ENCODE measurements around the gene JMJD1C.

JMJD1C gene

DNA sequence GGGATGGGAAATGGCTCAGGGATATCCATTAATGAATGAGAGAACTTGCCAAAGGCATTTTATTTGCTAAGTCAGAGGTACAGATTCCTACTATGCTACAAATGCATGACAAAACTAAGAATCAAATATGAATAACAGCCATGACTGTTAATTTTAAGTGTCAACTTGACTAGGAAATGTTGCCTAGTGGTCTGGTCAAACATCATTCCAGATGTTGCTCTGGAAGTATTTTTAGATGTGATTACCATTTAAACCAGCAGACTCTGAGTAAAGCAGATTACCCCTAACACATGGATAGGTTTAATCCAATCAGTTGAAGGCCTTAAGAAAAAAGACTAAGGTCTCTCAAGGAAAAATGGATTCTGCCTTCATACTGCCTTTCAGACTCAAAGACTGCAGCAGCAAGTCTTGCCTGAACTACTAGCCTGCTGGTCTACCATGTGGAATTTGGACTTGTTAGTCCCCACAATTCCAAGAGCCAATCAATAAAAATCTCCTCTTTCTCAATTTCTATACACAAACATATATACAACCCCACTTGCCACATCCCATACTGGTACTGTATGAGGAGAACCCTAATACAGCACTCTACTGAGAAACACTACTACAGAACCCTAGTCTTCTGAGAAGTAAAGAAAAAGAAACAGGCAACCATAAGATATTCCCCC, 213.5 kb downstream of the JMJD1C start:
- Histone ChIP-seq H3K27me3 (ENCODE audit: control insufficient read depth in 3 of 3, insufficient read depth in 3 of 3, low read depth in 1 of 3, low read length in 3 of 3) (no peaks in the 10 kb centered on the region), H3K18ac (ENCODE audit: low read length) (no peak overlapping the region), H3K14ac (ENCODE audit: low read length) (no peak overlapping the region), H3K9me3 (replicated peaks in 1 of 2; ENCODE audit: control insufficient read depth in 2 of 2, insufficient read depth in 1 of 2, low read depth in 1 of 2, low read length in 2 of 2) (peaks cover 0 to 6% of the 10 kb centered on the region in 2 donors), H4K8ac (ENCODE audit: low read depth, low read length) (no peak overlapping the region), H2BK12ac (ENCODE audit: low read length) (no peak overlapping the region), H2AK5ac (ENCODE audit: low read depth, low read length) (no peak overlapping the region), H4K91ac (ENCODE audit: low read depth, low read length, poor library complexity) (no peak overlapping the region), H2AFZ (ENCODE audit: low read length) (no peak overlapping the region), H3K27ac (replicated peaks; ENCODE audit: low read length) (no peak overlapping the region), H3K9ac (ENCODE audit: low read depth, low read length, poor library complexity) (no peak overlapping the region), H2BK15ac (ENCODE audit: low read length) (no peak overlapping the region), H2BK120ac (ENCODE audit: low read depth, low read length) (no peak overlapping the region), H3K79me1 (ENCODE audit: low read depth, low read length) (no peaks in the 10 kb centered on the region), H2BK5ac (ENCODE audit: low read length) (no peak overlapping the region), H3K36me3 (replicated peaks in 1 of 2; ENCODE audit: control insufficient read depth in 2 of 2, insufficient read depth in 2 of 2, low read length in 2 of 2) (peaks cover 0 to 44% of the 10 kb centered on the region in 2 donors), H3K4me1 (ENCODE audit: control insufficient read depth in 2 of 2, insufficient read depth in 1 of 2, low read depth in 1 of 2, low read length in 2 of 2) (no peaks in the 10 kb centered on the region), H3K4me2 (ENCODE audit: insufficient read depth, low read length, poor library complexity, severe bottlenecking) (no peak overlapping the region), H3K4me3 (ENCODE audit: low read length in 2 of 2) (no peak overlapping the region), H3K23ac (ENCODE audit: low read depth, low read length, poor library complexity) (no peak overlapping the region), H3K4ac (ENCODE audit: low read length) (no peak overlapping the region)
- no peak for DNase-seq (ENCODE audit: low spot score)

GRCh38 chr10:63250032-63250431, 215.7 kb downstream of the JMJD1C start:
- no peak overlapping the region for H2AFZ ChIP-seq (ENCODE audit: low read length)
- no peak overlapping the region for H2BK15ac ChIP-seq (ENCODE audit: low read length)
- peaks cover 0 to 31% of the 10 kb centered on the region in 2 donors for H3K36me3 ChIP-seq (replicated peaks in 1 of 2; ENCODE audit: control insufficient read depth in 2 of 2, insufficient read depth in 2 of 2, low read length in 2 of 2)
- no peak overlapping the region for H3K9ac ChIP-seq (ENCODE audit: low read depth, low read length, poor library complexity)
- H2AK5ac ChIP-seq (ENCODE audit: low read depth, low read length) = no peak overlapping the region
- H3K4me3 ChIP-seq (ENCODE audit: low read length in 2 of 2) = no peak overlapping the region
- H3K27ac ChIP-seq (replicated peaks; ENCODE audit: low read length) = no peak overlapping the region
- H3K9me3 ChIP-seq (replicated peaks in 1 of 2; ENCODE audit: control insufficient read depth in 2 of 2, insufficient read depth in 1 of 2, low read depth in 1 of 2, low read length in 2 of 2) = peaks cover 1 to 22% of the 10 kb centered on the region in 2 donors
- no peak overlapping the region for H3K23ac ChIP-seq (ENCODE audit: low read depth, low read length, poor library complexity)
- H4K91ac ChIP-seq (ENCODE audit: low read depth, low read length, poor library complexity) = no peak overlapping the region
- H3K14ac ChIP-seq (ENCODE audit: low read length) = no peak overlapping the region
- H3K18ac ChIP-seq (ENCODE audit: low read length) = no peak overlapping the region
- no peaks in the 10 kb centered on the region for H3K27me3 ChIP-seq (ENCODE audit: control insufficient read depth in 3 of 3, insufficient read depth in 3 of 3, low read depth in 1 of 3, low read length in 3 of 3)
- no peaks in the 10 kb centered on the region for H3K79me1 ChIP-seq (ENCODE audit: low read depth, low read length)
- no peak overlapping the region for H3K4me2 ChIP-seq (ENCODE audit: insufficient read depth, low read length, poor library complexity, severe bottlenecking)
- H3K4ac ChIP-seq (ENCODE audit: low read length) = no peak overlapping the region
- H2BK12ac ChIP-seq (ENCODE audit: low read length) = no peak overlapping the region
- no peak for DNase-seq (ENCODE audit: low spot score)
- no peaks in the 10 kb centered on the region for H3K4me1 ChIP-seq (ENCODE audit: control insufficient read depth in 2 of 2, insufficient read depth in 1 of 2, low read depth in 1 of 2, low read length in 2 of 2)
- no peak overlapping the region for H2BK120ac ChIP-seq (ENCODE audit: low read depth, low read length)
- WGBS, 2 donors (ENCODE audit: extremely low coverage in 2 of 2, insufficient read length in 2 of 2, insufficient replicate concordance in 1 of 2) = no CpG with 5 or more reads among the region's 2 CpGs
- no peak overlapping the region for H2BK5ac ChIP-seq (ENCODE audit: low read length)
- no peak overlapping the region for H4K8ac ChIP-seq (ENCODE audit: low read depth, low read length)

- Histone ChIP-seq H3K27ac (replicated peaks; ENCODE audit: low read length) (no peak overlapping the region), H2AK5ac (ENCODE audit: low read depth, low read length) (no peak overlapping the region), H3K4me1 (ENCODE audit: control insufficient read depth in 2 of 2, insufficient read depth in 1 of 2, low read depth in 1 of 2, low read length in 2 of 2) (no peaks in the 10 kb centered on the region), H2BK120ac (ENCODE audit: low read depth, low read length) (no peak overlapping the region), H3K18ac (ENCODE audit: low read length) (no peak overlapping the region), H4K8ac (ENCODE audit: low read depth, low read length) (no peak overlapping the region), H3K9ac (ENCODE audit: low read depth, low read length, poor library complexity) (no peak overlapping the region), H2BK15ac (ENCODE audit: low read length) (no peak overlapping the region), H4K91ac (ENCODE audit: low read depth, low read length, poor library complexity) (no peak overlapping the region), H2BK12ac (ENCODE audit: low read length) (no peak overlapping the region), H3K36me3 (replicated peaks in 1 of 2; ENCODE audit: control insufficient read depth in 2 of 2, insufficient read depth in 2 of 2, low read length in 2 of 2) (peaks cover 0 to 26% of the 10 kb centered on the region in 2 donors), H3K4me3 (ENCODE audit: low read length in 2 of 2) (no peak overlapping the region), H3K4me2 (ENCODE audit: insufficient read depth, low read length, poor library complexity, severe bottlenecking) (no peak overlapping the region), H2AFZ (ENCODE audit: low read length) (no peak overlapping the region), H3K23ac (ENCODE audit: low read depth, low read length, poor library complexity) (no peak overlapping the region), H3K27me3 (ENCODE audit: control insufficient read depth in 3 of 3, insufficient read depth in 3 of 3, low read depth in 1 of 3, low read length in 3 of 3) (no peaks in the 10 kb centered on the region), H2BK5ac (ENCODE audit: low read length) (no peak overlapping the region), H3K79me1 (ENCODE audit: low read depth, low read length) (no peaks in the 10 kb centered on the region), H3K9me3 (replicated peaks in 1 of 2; ENCODE audit: control insufficient read depth in 2 of 2, insufficient read depth in 1 of 2, low read depth in 1 of 2, low read length in 2 of 2) (peaks cover 1 to 26% of the 10 kb centered on the region in 2 donors), H3K14ac (ENCODE audit: low read length) (no peak overlapping the region), H3K4ac (ENCODE audit: low read length) (no peak overlapping the region)
- DNase-seq (ENCODE audit: low spot score) = no peak
- WGBS, 2 donors (ENCODE audit: extremely low coverage in 2 of 2, insufficient read length in 2 of 2, insufficient replicate concordance in 1 of 2) = no CpG with 5 or more reads among the region's 4 CpGs
Observed at GRCh38 chr10:63247771-63248170, 218.0 kb downstream of the JMJD1C start.

- no peak overlapping the region for H3K4me2 ChIP-seq (ENCODE audit: insufficient read depth, low read length, poor library complexity, severe bottlenecking)
- WGBS, 2 donors (ENCODE audit: extremely low coverage in 2 of 2, insufficient read length in 2 of 2, insufficient replicate concordance in 1 of 2) = no CpG with 5 or more reads among the region's 3 CpGs
- H3K27ac ChIP-seq (replicated peaks; ENCODE audit: low read length) = no peak overlapping the region
- H3K79me1 ChIP-seq (ENCODE audit: low read depth, low read length) = peaks cover 1% of the 10 kb centered on the region
- no peak overlapping the region for H4K8ac ChIP-seq (ENCODE audit: low read depth, low read length)
- no peak for DNase-seq (ENCODE audit: low spot score)
- H3K27me3 ChIP-seq (ENCODE audit: control insufficient read depth in 3 of 3, insufficient read depth in 3 of 3, low read depth in 1 of 3, low read length in 3 of 3) = no peaks in the 10 kb centered on the region
- no peak overlapping the region for H2BK120ac ChIP-seq (ENCODE audit: low read depth, low read length)
- no peaks in the 10 kb centered on the region for H3K4me1 ChIP-seq (ENCODE audit: control insufficient read depth in 2 of 2, insufficient read depth in 1 of 2, low read depth in 1 of 2, low read length in 2 of 2)
- no peak overlapping the region for H3K18ac ChIP-seq (ENCODE audit: low read length)
- H3K23ac ChIP-seq (ENCODE audit: low read depth, low read length, poor library complexity) = no peak overlapping the region
- H3K9ac ChIP-seq (ENCODE audit: low read depth, low read length, poor library complexity) = no peak overlapping the region
- H2AK5ac ChIP-seq (ENCODE audit: low read depth, low read length) = no peak overlapping the region
- no peak overlapping the region for H4K91ac ChIP-seq (ENCODE audit: low read depth, low read length, poor library complexity)
- no peak overlapping the region for H3K4me3 ChIP-seq (ENCODE audit: low read length in 2 of 2)
- no peak overlapping the region for H3K14ac ChIP-seq (ENCODE audit: low read length)
- H3K4ac ChIP-seq (ENCODE audit: low read length) = no peak overlapping the region
- no peak overlapping the region for H2BK12ac ChIP-seq (ENCODE audit: low read length)
- no peak overlapping the region for H2BK5ac ChIP-seq (ENCODE audit: low read length)
- H3K9me3 ChIP-seq (replicated peaks in 1 of 2; ENCODE audit: control insufficient read depth in 2 of 2, insufficient read depth in 1 of 2, low read depth in 1 of 2, low read length in 2 of 2) = peaks cover 1 to 26% of the 10 kb centered on the region in 2 donors
- H2BK15ac ChIP-seq (ENCODE audit: low read length) = no peak overlapping the region
- peaks cover 0 to 26% of the 10 kb centered on the region in 2 donors for H3K36me3 ChIP-seq (replicated peaks in 1 of 2; ENCODE audit: control insufficient read depth in 2 of 2, insufficient read depth in 2 of 2, low read length in 2 of 2)
- H2AFZ ChIP-seq (ENCODE audit: low read length) = no peak overlapping the region
Observed at GRCh38 chr10:63246356-63246755, 219.4 kb downstream of the JMJD1C start.

Data from neuronal stem cell (in vitro differentiated cells).